RWPE2 (cell line): ENCODE results near the gene ADORA2B.

Experiments used
- ATAC-seq: fragments of 200-7000 bp; cut with Tn5 transposase; 3 replicates; pipeline ENCODE4 v1.9.1; 2021; ENCODE audit warnings: low read depth
- DNase-seq: peaks from one replicate; pipeline ENCODE4 v3.0.0-alpha.2; 2020; ENCODE audit warnings: low spot score
- H3K27ac ChIP-seq: fragments of 450-650 bp; 2 replicates; pipeline ENCODE4 v1.5.1; 2017; ENCODE audit warnings: mild to moderate bottlenecking; ENCODE audit not compliant: poor library complexity, severe bottlenecking
- H3K27me3 ChIP-seq: fragments of 250-450 bp; sonication (Bioruptor Pico); 2 replicates; pipeline ENCODE4 v1.5.1; 2021; ENCODE audit warnings: mild to moderate bottlenecking, moderate library complexity; ENCODE audit not compliant: insufficient read depth, poor library complexity, severe bottlenecking
- H3K36me3 ChIP-seq: fragments of 250-450 bp; sonication (Bioruptor Pico); 2 replicates; pipeline ENCODE4 v1.5.1; 2020; ENCODE audit warnings: low read depth, mild to moderate bottlenecking, moderate library complexity
- H3K4me1 ChIP-seq: fragments of 250-450 bp; sonication (Bioruptor Pico); 2 replicates; pipeline ENCODE4 v1.5.1; 2021; ENCODE audit warnings: mild to moderate bottlenecking, moderate library complexity; ENCODE audit not compliant: insufficient read depth, poor library complexity, severe bottlenecking
- H3K4me3 ChIP-seq: fragments of 250-450 bp; sonication (Bioruptor Pico); 2 replicates; pipeline ENCODE4 v1.5.1; 2021; ENCODE audit warnings: mild to moderate bottlenecking, moderate library complexity; ENCODE audit not compliant: severe bottlenecking
- H3K9me3 ChIP-seq: fragments of 250-450 bp; sonication (Bioruptor Pico); 2 replicates; pipeline ENCODE4 v1.5.1; 2021; ENCODE audit warnings: mild to moderate bottlenecking, moderate library complexity; ENCODE audit not compliant: severe bottlenecking
- TF ChIP-seq, protein P1 (sequence below): fragments of 450-650 bp; IDR thresholded peaks from one replicate; pipeline ENCODE4 v1.5.1; 2017; ENCODE audit warnings: mild to moderate bottlenecking, moderate library complexity; ENCODE audit not compliant: poor library complexity, severe bottlenecking

Gene ADORA2B

DNA sequence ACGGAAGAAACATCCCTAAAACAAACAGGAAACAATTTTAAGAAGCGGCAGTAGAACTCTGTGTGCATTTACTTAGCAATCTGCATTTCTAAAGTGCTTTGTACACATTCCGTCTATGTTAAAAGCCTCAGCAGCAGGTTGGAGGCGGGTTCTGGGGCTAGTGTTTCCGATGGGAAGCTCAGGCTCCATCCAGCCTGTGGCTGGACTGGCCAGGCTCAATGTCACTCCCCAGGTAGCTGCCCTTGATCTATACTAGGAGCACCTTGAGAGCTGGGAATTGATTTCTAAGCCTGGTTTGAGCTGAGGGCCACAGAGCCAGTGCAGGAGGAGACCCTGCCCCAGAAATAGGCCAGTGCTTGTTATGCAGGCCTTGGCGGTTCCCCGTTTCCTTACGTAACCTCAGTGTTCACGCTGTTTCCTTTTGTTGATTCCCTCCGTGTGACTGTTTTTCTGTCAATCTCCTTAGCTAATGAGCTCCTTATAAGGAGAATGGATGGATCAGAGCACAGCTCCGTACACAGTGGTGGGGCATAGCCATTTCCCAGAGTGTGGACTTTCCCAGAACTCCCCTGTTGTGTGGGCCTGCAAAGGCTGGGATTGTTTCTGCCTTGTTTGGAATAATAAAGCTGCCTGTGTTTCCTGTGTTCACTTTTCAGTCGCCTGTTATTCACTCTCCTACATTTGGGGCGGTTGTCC, 21.4 kb downstream of the ADORA2B start:
- Histone ChIP-seq H3K9me3 (no peaks in the 10 kb centered on the region), H3K27me3 (no peaks in the 10 kb centered on the region), H3K4me1 (peaks cover 45% of the 10 kb centered on the region), H3K27ac (peak overlapping the region; percentile 89), H3K4me3 (no peak overlapping the region), H3K36me3 (peaks cover 12% of the 10 kb centered on the region)
- DNase-seq, result no peak
- peak; percentile 40; the same call in 2 of the 3 replicates for ATAC-seq
- TF ChIP-seq, protein P1, sequence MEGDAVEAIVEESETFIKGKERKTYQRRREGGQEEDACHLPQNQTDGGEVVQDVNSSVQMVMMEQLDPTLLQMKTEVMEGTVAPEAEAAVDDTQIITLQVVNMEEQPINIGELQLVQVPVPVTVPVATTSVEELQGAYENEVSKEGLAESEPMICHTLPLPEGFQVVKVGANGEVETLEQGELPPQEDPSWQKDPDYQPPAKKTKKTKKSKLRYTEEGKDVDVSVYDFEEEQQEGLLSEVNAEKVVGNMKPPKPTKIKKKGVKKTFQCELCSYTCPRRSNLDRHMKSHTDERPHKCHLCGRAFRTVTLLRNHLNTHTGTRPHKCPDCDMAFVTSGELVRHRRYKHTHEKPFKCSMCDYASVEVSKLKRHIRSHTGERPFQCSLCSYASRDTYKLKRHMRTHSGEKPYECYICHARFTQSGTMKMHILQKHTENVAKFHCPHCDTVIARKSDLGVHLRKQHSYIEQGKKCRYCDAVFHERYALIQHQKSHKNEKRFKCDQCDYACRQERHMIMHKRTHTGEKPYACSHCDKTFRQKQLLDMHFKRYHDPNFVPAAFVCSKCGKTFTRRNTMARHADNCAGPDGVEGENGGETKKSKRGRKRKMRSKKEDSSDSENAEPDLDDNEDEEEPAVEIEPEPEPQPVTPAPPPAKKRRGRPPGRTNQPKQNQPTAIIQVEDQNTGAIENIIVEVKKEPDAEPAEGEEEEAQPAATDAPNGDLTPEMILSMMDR, result no peak

DNA sequence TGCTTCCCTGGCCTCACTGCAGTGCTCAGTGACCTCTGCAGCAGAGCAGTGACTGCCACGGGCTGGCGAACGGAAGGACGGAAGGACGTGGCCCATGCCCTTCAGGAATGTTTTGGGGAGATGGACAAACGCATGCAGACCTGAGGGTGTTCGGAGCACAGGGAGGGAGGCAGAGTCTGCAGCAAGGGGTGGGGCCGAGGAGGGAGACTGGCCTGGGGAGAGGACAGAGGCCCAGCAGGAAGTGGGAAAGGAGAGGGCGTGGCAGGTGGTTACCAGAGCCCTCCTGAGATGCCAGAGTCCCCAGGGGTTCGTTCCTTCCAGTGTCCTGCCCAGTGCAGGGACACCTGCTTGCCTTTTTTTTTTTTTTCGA, 21.9 kb downstream of the ADORA2B start:
- ATAC-seq, result peak; percentile 7; the same call in 1 of the 3 replicates
- peaks cover 12% of the 10 kb centered on the region for H3K36me3 ChIP-seq
- no peak for DNase-seq
- no peak overlapping the region for H3K4me3 ChIP-seq
- H3K4me1 ChIP-seq, result peaks cover 45% of the 10 kb centered on the region
- H3K27me3 ChIP-seq, result no peaks in the 10 kb centered on the region
- H3K27ac ChIP-seq, result peak overlapping the region; percentile 89
- H3K9me3 ChIP-seq, result no peaks in the 10 kb centered on the region
- TF ChIP-seq, protein P1, result no peak

DNA sequence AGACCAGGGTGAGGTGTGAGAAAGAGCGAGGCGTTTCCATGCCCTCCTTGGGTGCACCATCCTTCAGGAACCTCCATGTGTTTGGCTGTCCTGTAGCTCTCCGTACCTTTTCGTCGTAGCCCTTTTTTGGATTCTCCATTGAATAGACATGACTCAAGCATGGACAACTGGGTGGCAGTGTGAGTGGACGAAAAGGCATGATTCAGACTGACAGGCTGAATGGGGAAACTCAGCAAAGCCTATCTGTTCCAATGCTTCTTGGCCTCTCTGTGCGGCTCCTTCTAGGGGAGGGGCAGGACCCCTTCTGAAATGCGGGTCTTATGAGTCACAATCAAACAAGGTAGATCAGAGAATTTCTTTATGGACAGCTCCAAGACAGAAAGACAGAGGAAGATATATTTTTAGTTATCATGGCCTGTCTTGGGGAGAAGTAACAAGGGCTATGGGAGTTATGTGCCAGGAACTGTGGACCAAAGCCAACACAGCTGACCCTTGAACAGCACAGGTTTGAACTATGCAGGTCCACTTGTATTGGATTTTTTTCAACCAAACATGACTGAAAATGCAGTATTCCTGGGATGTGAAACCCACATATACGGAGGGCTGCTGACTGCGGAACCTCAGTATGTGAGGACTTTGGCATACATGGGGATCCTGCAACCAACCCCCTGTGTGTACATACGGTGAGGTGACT, 22.9 kb downstream of the ADORA2B start:
- TF ChIP-seq, protein P1, result no peak
- ATAC-seq (no peak), DNase-seq (no peak)
- H3K9me3 ChIP-seq, result no peaks in the 10 kb centered on the region
- peak overlapping the region; percentile 89 for H3K27ac ChIP-seq
- no peaks in the 10 kb centered on the region for H3K27me3 ChIP-seq
- H3K4me1 ChIP-seq, result peaks cover 44% of the 10 kb centered on the region
- no peak overlapping the region for H3K4me3 ChIP-seq
- H3K36me3 ChIP-seq, result peaks cover 20% of the 10 kb centered on the region

DNA sequence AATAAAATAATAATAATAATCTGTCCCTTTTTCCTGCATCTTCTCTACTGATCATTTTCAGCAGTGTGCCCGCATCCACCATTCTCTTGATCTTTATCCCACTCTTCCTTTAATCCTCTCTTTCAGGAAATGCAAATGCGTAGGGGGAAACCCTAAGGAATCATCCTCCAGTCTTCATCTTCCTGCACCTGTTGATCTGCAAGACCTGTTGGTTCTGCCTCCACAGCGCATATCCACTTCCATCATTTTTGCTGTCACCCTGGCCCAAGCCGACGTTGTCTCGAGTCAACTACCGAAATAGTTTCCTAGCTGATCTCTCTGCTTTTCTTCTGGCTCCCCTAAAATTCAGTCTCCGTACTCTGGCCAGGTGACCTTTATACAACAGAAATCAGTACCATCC, 24.5 kb downstream of the ADORA2B start:
- H3K27me3 ChIP-seq, result no peaks in the 10 kb centered on the region
- peaks cover 20% of the 10 kb centered on the region for H3K36me3 ChIP-seq
- peaks cover 28% of the 10 kb centered on the region for H3K4me1 ChIP-seq
- DNase-seq, result no peak
- no peak overlapping the region for H3K4me3 ChIP-seq
- H3K9me3 ChIP-seq, result no peaks in the 10 kb centered on the region
- H3K27ac ChIP-seq, result no peak overlapping the region
- TF ChIP-seq, protein P1, result no peak
- no peak for ATAC-seq

DNA sequence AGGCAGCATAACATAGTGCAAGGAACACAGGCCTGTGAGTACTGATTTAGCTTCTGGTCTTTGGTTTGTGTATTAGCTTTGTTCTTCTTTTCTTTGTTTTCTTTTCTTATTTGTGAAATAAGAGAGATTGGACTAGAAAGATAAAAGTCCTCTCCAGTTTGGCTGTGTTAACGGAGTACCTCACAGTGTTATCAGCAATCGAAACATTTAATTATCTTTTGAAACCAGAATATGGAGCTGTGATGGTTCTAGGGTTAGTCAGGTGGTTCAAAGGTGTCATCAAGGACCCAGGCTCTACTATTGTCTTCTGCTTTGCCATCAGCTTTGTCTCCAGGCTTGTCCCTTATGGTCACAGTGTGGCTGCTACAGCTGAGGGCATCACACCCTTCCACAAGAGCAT, 25.6 kb downstream of the ADORA2B start:
- Histone ChIP-seq H3K4me3 (no peak overlapping the region), H3K36me3 (peaks cover 25% of the 10 kb centered on the region), H3K27me3 (no peaks in the 10 kb centered on the region), H3K27ac (no peak overlapping the region), H3K4me1 (peaks cover 23% of the 10 kb centered on the region), H3K9me3 (no peaks in the 10 kb centered on the region)
- no peak for DNase-seq
- TF ChIP-seq, protein P1, result no peak
- ATAC-seq, result no peak
